HG03045 (cell line): ENCODE measurements around the gene SCN1B.

Experiments
- ATAC-seq: cut with Tn5 transposase; IDR thresholded peaks from one replicate; pipeline ENCODE4 v1.9.1; 2021; ENCODE audit warnings: mild to moderate bottlenecking, moderate library complexity; ENCODE audit not compliant: unreplicated experiment

Gene SCN1B

GRCh38 chr19:35070471-35070870 is 40.2 kb downstream of the SCN1B start:
- no peak for ATAC-seq

DNA sequence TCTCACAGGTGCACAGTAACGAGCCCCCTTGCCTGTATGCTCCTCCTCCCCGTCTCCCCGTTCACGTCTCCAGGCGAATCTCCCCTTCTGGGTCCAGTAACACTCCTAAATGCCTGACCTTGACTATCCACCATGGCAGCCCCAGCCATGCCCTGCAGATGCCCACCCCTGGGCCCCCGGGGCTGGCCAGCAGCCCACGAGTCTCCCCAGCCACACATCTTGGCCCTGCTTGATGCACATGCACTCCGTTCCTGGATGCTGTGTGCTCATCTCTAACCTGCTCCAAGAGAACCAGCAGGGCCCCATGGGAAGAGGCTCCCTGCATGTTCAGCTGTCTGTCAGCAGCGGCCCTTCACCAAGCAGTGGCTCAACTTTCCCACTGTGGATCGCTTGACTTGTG is 43.2 kb downstream of the SCN1B start:
- no peak for ATAC-seq

GRCh38 chr19:35073941-35074340 is 43.7 kb downstream of the SCN1B start:
- no peak for ATAC-seq

GRCh38 chr19:35074426-35075201 is 44.3 kb downstream of the SCN1B start:
- ATAC-seq: no peak

DNA sequence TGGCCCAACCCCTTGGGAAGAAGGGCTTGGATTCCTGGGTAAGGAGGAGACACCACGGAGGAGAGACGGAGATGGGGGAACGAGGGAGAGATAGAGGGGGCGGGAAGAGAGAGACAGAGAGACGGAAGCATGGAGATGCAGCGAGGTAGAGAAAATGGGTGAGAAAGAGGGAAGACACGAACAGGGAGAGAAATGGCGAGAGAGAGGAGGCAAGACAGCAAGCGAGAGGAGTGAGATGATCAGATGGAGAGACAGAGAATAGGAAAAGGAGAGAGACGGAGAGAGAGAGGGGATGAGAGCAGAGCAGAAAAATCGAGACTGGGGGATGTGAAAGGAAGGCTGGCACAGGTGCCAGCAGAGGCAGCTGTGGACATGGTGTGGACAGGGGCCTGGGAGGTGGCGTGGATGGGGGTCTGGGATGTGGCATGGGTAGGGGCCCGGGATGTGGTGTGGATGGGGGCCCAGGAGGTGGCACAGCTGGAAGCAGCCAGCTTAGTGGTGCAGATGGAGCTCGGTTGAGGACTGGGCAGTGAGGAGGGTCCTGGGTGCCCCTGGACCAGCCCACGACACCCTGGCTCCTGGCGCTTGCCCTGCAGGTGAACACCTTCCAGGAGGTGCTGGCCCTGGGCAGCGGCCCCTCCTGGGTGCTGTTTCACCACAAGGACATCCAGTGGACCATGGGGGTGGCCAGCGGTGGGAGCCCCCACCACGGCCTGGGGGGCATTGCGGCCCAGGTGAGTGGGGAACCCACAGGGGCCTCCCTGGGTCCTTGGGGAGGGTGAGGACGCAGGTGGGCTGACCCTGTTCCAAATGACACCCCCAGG is 45.1 kb downstream of the SCN1B start:
- no peak for ATAC-seq

DNA sequence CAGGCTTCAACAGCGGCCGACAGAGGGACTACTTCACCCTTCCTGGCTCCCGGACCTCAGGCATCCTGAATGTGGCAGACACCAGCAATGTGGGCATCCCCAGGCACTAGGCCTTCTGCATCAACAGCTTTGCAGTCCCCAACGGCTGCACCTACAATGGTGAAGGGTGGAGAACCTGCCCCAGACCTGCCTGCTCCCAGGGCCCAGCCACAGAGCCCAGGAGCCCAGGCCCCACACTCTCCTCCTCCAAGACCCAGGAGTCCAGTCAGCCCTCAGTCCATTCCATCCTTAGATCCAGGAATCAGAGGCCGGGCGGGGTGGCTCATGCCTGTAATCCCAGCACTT is 45.7 kb downstream of the SCN1B start:
- no peak for ATAC-seq

DNA sequence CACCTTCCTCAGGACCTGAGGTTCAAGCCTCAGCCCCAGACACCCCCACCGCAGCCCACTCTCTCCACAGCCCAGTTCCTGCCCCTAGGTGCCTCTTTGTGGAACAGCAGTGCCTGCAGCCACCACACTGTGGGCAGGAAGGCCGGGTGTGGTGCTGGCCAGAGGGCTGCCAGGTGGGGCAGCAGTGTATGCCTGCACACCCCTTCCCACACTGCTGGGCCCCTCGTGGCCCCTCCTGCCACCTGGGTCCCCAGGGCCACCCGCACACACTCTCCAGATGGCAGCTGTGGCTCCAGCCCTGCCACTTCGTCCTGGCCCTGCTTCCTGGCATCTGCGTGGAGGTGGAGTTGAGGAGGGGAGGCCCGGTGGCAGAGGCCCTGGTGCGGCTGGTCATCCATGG is 46.4 kb downstream of the SCN1B start:
- ATAC-seq: no peak

GRCh38 chr19:35077411-35078223 is 47.3 kb downstream of the SCN1B start:
- no peak for ATAC-seq

DNA sequence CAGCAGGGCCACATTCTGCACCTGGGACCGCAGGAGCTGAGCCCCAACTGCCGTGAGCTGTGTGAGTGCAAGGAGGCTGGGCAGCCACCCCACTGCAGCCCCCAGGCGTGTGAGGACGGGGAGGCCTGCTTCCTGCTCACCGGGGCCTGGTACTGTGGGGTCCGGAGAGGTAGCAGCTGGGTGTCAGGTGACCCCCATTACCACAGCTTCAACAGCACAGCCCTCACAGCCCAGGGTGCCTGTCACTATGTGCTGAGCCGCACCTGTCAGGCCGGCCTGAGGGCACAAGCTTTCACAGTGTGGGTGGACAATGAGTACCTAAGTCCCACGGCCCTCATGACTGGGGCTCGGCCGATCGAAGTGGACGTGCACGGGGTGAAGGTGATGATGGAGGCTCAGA is 49.6 kb downstream of the SCN1B start:
- no peak for ATAC-seq

DNA sequence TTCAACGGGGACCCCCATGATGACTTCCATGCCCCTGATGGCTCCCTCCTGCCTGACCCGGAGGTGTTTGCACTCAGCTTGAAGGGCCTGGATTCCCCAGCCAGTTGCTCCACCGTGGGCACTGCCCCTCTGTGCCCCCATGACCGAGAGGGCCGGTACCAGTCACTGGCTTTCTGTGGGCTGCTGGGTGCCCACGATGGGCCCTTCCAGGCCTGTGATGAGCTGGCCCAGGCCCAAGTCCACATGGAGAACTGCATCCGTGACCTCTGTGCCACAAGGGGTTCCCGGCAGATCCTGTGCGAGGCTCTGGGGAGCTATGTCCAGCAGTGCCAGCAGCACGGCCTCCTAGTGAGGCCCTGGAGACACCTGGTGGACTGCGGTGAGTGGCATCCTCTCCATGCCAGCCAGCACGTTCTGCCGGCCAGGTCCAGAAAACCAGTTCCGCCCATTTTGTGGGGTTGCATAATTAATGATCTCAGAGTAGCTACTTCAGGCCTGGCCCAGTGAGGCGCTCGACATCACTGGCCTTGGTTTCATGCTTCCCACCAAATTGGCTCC is 50.4 kb downstream of the SCN1B start:
- no peak for ATAC-seq

- ATAC-seq: no peak
Observed at GRCh38 chr19:35081201-35081600, 50.9 kb downstream of the SCN1B start.

DNA sequence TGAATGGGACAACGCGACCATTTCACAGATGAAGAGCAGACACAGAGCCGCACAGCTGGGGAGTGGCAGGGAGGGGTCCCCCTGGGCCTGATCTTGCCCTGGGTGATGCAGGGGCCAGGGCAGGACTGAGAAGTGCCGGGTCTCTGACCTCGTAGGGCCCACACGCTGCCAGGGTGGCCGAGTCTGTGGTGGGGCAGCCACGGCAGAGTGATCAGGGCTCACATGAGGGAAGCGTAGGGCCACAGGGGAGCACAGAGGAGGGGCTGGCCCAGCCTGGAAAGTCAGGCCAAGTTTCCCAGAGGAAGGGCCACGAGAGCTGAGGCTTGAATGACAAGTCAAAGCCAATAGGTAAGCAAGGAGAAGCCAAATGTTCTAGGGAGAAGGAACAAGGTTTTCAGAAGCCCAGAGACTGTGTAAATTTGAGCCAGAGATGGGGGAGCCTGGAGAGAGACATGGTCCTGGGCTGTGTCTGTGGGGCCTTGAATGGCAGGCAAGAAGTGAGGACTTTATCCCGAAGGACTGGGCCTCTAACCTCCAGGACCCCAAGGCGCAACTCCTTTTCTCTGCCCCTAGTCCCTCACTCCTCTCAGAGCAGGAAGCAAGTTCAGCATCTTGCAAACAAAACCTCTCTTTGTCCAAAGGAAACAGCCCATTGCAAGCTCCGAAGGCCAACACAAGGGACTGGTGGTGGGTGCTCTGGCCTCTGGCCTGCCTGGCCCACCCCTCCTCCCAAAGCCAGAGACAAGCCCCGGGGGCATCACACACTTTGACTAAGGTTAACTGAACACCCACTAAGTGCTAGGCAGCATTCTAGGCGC is 53.6 kb downstream of the SCN1B start:
- no peak for ATAC-seq

- ATAC-seq: no peak
Observed at GRCh38 chr19:35084509-35084762, 54.2 kb downstream of the SCN1B start.

- ATAC-seq: no peak
Observed at GRCh38 chr19:35085947-35086346, 55.7 kb downstream of the SCN1B start.

- no peak for ATAC-seq
Observed at GRCh38 chr19:35086455-35086854, 56.2 kb downstream of the SCN1B start.

- no peak for ATAC-seq
Observed at GRCh38 chr19:35087393-35087792, 57.1 kb downstream of the SCN1B start.

DNA sequence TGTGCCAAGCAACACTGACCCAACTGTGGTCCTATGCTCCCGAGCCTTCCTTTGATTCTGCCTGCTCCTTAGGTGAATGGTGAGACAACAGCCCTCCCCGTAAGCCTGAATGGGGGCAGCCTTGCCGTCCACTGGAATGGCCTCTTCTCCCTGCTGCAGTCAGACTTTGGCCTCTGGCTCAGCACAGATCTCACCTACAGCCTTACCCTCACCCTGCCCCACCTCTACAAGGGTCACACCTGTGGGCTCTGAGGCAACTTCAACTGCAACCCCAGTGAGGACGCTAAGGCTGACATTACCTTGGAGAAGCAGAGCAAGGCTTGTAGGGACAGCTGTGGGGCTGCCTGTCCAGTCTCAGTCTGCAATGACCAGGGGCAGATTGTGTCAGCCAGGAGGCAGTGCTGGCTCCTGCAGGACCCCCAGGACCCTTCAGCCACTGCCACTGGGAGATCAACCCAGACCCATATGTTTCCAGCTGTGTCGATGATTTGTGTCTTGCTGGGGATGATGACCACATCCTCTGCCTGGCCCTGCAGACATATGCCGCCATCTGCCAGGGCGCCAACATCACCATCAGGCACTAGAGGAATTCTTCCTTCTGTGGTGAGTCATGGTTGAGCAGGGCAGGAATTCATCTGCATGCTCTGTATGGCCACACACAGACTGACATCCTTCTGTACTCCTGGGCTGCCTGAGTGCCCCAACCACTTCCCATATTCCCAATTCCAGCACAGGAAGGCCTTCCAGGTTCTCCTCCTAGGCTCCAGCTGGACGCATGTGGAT is 58.1 kb downstream of the SCN1B start:
- no peak for ATAC-seq

- ATAC-seq: no peak
Observed at GRCh38 chr19:35089554-35089953, 59.3 kb downstream of the SCN1B start.
